BLaER1 (cell line): ENCODE measurements around the gene XPO5.
"Not testable (repeated sequence)": the region's sequence is repeated elsewhere in the genome, so short reads cannot be mapped to it uniquely, and the experiment has no call there.

Experiments
- H3K27ac ChIP-seq: shearing (Covaris generic); formaldehyde crosslinking; 2 replicates; pipeline ENCODE4 v1.8.1; 2022
- H3K27me3 ChIP-seq: shearing (Covaris generic); formaldehyde crosslinking; 2 replicates; pipeline ENCODE4 v1.8.1; 2022
- H3K36me3 ChIP-seq: shearing (Covaris generic); formaldehyde crosslinking; 2 replicates; pipeline ENCODE4 v1.8.1; 2022
- H3K4me1 ChIP-seq: shearing (Covaris generic); formaldehyde crosslinking; 2 replicates; pipeline ENCODE4 v1.8.1; 2022
- H3K4me2 ChIP-seq: shearing (Covaris generic); formaldehyde crosslinking; 2 replicates; pipeline ENCODE4 v1.8.1; 2022
- H3K4me3 ChIP-seq: shearing (Covaris generic); formaldehyde crosslinking; 2 replicates; pipeline ENCODE4 v1.8.1; 2022
- H3K9ac ChIP-seq: shearing (Covaris generic); formaldehyde crosslinking; 2 replicates; pipeline ENCODE4 v1.8.1; 2022
- H3K9me3 ChIP-seq: shearing (Covaris generic); formaldehyde crosslinking; 2 replicates; pipeline ENCODE4 v1.8.1; 2022
- H4K20me1 ChIP-seq: shearing (Covaris generic); formaldehyde crosslinking; 2 replicates; pipeline ENCODE4 v1.8.1; 2022
- Cebpa-rat ChIP-seq: shearing (Covaris generic); IDR thresholded peaks from 2 replicates; pipeline ENCODE4 v1.8.1; 2022

Gene XPO5

DNA sequence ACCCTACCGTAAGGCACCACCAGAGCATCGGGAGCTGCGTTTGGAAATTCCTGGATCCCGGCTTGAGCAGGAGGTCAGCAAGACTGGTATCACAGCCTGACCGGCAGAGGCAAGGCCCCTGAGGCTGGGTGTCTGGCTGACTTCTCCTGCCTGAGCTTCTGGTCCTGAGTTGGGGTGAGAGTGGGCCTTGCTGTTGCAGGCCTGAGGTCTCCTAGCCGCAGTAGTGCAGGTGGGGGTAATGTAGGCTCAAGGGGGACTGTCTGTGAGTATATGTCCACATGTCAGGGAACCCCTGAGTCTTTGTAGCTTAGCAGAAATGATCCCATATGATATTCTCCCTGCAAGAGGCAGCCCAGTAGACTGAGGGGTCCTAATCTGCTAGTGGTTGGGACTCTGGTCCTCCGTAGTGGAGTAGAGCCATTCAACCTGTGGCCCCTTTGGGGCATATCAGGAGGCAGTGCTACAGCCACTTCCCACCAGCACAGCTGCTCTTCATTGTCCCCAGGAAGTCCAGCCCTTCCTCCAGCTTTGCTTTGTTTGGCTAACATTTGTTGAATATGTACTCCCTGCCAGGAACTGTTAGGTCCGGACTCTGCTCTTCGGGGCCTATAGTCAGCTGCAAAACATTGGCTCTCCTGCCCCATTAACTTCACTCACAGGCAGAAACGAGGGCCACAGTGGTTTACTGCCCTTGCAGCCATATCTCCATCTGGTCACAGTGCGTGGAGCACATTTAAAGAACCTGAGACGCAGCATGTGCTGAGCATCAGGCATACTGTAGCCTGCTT is 76.6 kb downstream of the XPO5 start:
- Histone ChIP-seq H3K4me3 (no peak overlapping the region), H3K9me3 (no peaks in the 10 kb centered on the region), H3K4me2 (no peak overlapping the region), H4K20me1 (peaks cover 69% of the 10 kb centered on the region), H3K27me3 (no peaks in the 10 kb centered on the region), H3K4me1 (peaks cover 24% of the 10 kb centered on the region), H3K36me3 (peaks cover 91% of the 10 kb centered on the region), H3K9ac (no peak overlapping the region), H3K27ac (no peak overlapping the region)
- TF ChIP-seq Cebpa-rat = no peak

DNA sequence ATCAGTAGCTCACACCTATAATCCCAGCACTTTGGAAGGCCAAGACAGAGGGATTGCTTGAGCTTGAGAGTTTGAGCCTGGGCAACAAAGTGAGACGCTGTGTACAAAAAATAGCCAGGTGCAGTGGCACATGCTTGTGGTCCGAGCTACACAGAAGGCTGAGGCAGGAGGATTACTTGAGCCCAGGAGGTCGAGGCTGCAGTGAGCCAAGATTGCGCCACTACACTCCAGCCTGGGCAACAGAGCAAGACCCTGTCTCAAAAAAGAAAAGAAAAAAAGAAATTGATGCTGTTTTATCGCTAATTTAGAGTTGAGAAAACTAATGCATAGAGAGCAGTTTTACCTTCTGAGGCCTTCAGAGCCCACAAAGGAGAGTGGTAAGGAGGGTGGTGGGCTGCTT is 77.5 kb downstream of the XPO5 start:
- H3K9me3 ChIP-seq, H3K27me3 ChIP-seq, H3K4me3 ChIP-seq, H3K27ac ChIP-seq, H3K4me2 ChIP-seq, H3K9ac ChIP-seq: not testable (repeated sequence)
- Histone ChIP-seq H3K36me3 (peaks cover 91% of the 10 kb centered on the region), H4K20me1 (peaks cover 74% of the 10 kb centered on the region), H3K4me1 (peaks cover 24% of the 10 kb centered on the region)

DNA sequence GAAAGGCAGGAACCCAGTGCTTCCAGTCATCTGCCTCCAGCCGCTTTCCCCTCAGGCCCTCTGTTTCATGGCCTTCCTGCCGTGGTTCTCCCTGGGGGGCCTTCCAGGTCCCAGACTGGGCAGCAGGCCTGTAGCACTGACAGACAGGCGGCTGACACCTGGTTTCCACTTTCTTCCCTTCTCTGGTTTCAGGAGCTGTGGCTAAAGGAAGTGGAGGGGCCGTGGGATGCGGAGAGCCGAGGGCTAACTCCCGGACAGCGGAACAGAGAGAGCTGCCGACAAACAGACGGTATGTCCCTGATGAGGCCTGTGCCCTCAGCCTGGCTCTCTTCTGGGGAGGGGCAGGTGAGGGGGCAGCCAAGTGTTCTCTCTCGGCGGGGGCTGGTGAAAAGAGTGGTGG is 78.1 kb downstream of the XPO5 start:
- H3K4me1 ChIP-seq = peaks cover 24% of the 10 kb centered on the region
- H3K4me2 ChIP-seq = no peak overlapping the region
- no peak overlapping the region for H3K4me3 ChIP-seq
- no peaks in the 10 kb centered on the region for H3K27me3 ChIP-seq
- peaks cover 74% of the 10 kb centered on the region for H4K20me1 ChIP-seq
- peaks cover 91% of the 10 kb centered on the region for H3K36me3 ChIP-seq
- H3K9ac ChIP-seq = no peak overlapping the region
- H3K9me3 ChIP-seq = no peaks in the 10 kb centered on the region
- no peak overlapping the region for H3K27ac ChIP-seq
- no peak for TF ChIP-seq Cebpa-rat

DNA sequence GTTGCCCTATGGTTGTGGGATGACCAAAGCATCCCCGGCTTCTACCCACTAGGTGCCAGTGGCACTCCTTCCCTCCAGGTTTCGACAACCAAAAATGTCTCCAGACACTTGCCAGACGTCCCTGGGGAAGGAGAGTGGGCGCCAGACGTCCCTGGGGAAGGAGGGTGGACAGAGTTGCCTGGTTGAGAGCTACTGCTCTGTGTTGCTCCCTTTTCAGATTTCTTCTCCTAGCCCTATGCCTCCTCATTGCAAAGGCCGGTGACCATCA is 78.8 kb downstream of the XPO5 start:
- H3K36me3 ChIP-seq = peaks cover 91% of the 10 kb centered on the region

DNA sequence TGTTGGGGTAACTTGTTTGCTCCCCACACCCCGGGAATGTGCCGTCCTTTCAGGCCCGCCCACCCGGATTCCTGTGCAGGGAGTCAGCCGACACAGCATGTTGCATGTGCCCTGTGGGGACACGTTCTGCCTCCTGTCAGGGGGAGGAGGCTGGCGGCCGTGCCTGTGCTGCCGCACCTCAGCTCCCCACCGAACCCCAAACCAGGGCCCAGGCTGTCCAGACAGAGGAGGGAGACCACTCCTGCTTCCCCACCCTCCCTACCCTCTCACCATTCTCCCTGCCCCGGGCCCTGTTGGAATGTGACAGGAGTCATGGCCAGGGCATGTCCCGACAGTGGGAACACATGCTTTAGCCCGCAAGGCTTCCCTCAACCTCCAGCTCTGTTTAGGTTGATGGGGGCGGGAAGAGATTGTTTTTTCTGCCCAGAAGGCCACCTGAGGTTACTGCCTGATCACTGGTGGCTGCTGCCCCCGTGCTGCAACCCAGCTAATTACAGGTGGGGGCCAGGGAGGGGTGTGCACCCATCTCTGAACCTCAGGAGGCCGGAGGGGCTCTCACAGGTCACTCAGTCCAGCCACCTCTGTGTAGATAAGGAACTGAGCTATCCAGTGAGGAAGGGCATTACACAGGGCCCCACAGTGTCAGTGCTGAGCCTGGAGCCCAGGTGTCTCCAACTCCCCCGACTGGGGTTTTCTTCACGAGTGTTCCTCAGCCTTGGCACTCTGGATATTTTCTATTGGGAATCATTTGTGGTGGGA is 79.3 kb downstream of the XPO5 start:
- H3K27me3 ChIP-seq = no peaks in the 10 kb centered on the region
- peaks cover 91% of the 10 kb centered on the region for H3K36me3 ChIP-seq
- no peak overlapping the region for H3K4me3 ChIP-seq
- H4K20me1 ChIP-seq = peaks cover 79% of the 10 kb centered on the region
- no peak overlapping the region; the same call in 1 of the 2 replicates for H3K27ac ChIP-seq
- H3K9me3 ChIP-seq = no peaks in the 10 kb centered on the region
- TF ChIP-seq Cebpa-rat = no peak
- H3K4me2 ChIP-seq = no peak overlapping the region; the same call in 1 of the 2 replicates
- peaks cover 24% of the 10 kb centered on the region for H3K4me1 ChIP-seq
- peak overlapping the region; percentile 48; the same call in 1 of the 2 replicates for H3K9ac ChIP-seq

More for the DNA sequence above, 78.8 kb downstream of the XPO5 start:
- Histone ChIP-seq H3K4me2 (no peak overlapping the region), H3K27ac (no peak overlapping the region; the same call in 1 of the 2 replicates), H3K4me3 (no peak overlapping the region), H3K4me1 (peaks cover 24% of the 10 kb centered on the region), H3K9ac (no peak overlapping the region), H4K20me1 (peaks cover 74% of the 10 kb centered on the region), H3K9me3 (no peaks in the 10 kb centered on the region), H3K27me3 (no peaks in the 10 kb centered on the region)
- no peak for TF ChIP-seq Cebpa-rat

DNA sequence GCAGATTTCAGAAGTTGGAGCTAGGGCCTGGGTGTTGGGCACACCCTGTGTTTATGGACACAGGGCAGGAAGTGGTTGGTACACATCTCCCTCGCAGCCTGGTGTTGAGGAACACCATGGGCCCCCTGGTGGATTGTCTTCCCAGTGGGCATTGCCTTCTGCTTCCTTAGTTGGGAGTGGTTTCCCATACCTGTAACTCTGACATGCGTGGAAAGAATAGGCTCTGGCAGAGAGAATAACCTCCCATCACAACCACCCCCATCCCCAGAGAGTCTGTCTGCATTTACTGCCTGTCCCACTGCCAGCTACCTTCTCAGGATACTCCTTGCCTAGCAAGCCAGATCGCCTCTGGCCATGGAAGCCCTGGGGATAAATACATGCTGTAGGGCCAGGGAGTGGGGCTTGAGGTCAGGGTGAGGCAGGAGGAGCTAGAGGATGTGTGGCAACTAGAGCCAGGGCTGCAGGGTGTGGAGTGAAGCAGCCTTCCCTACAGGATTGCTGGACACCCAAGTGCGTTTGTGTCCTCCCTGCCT is 80.4 kb downstream of the XPO5 start:
- peaks cover 72% of the 10 kb centered on the region for H4K20me1 ChIP-seq
- no peak for TF ChIP-seq Cebpa-rat
- H3K4me3 ChIP-seq = no peak overlapping the region
- peaks cover 80% of the 10 kb centered on the region for H3K36me3 ChIP-seq
- no peaks in the 10 kb centered on the region for H3K27me3 ChIP-seq
- peak overlapping the region; percentile 46 for H3K4me2 ChIP-seq
- peaks cover 24% of the 10 kb centered on the region for H3K4me1 ChIP-seq
- peak overlapping the region; percentile 48; the same call in 1 of the 2 replicates for H3K9ac ChIP-seq
- peak overlapping the region; percentile 34; the same call in 1 of the 2 replicates for H3K27ac ChIP-seq
- H3K9me3 ChIP-seq = no peaks in the 10 kb centered on the region

DNA sequence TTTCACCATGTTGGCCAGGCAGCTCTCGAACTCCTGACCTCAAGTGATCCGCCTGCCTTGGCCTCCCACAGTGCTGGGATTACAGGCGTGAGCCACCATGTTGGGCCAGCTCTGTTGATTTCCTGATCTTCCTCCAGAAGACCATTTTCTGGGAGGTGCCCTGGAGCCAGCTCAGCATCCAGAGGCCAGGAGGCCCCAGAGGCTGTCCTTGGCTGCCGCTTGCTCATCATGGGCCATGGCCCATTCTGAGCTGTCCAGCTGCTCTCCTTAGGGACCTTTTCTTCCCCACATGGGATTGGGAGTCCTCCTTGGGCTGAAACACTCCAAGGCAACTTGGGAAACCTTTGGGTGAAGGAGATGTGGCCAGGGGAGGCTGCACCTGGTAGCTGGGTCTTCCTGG is 81.1 kb downstream of the XPO5 start:
- Histone ChIP-seq H3K4me2 (peak overlapping the region; percentile 46), H3K9ac (0 out of 2 replicates have a peak overlapping the region, but pooled peaks have one; percentile 48), H4K20me1 (peaks cover 72% of the 10 kb centered on the region), H3K9me3 (no peaks in the 10 kb centered on the region), H3K36me3 (peaks cover 73% of the 10 kb centered on the region), H3K4me3 (no peak overlapping the region), H3K27me3 (no peaks in the 10 kb centered on the region), H3K27ac (peak overlapping the region; percentile 34; the same call in 1 of the 2 replicates), H3K4me1 (peaks cover 24% of the 10 kb centered on the region)
- TF ChIP-seq Cebpa-rat = no peak

DNA sequence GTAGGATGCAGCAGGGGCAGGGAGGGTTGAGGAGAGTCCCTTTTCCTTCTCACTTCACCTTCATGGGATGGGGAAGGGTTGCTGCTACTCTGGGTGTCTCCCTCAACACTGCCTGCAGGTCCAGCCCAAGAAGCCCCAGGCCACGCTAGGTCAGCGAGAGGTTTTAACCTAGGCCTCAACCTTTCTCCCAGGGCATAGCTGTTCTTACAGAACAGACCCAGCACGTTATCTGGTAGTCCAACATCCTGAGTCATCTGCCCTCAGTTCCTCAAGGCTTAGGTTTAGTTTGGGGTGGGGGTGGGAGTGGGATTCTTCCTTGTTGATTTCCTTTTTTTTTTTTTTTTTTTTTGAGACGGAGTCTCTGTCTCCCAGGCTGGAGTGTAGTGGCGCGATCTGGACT is 81.5 kb downstream of the XPO5 start:
- no peak overlapping the region for H3K4me3 ChIP-seq
- H3K4me1 ChIP-seq = peaks cover 24% of the 10 kb centered on the region
- peaks cover 69% of the 10 kb centered on the region for H3K36me3 ChIP-seq
- H3K4me2 ChIP-seq = no peak overlapping the region
- H3K27me3 ChIP-seq = no peaks in the 10 kb centered on the region
- no peak overlapping the region for H3K27ac ChIP-seq
- H3K9ac ChIP-seq = no peak overlapping the region
- H4K20me1 ChIP-seq = peaks cover 70% of the 10 kb centered on the region
- TF ChIP-seq Cebpa-rat = no peak
- H3K9me3 ChIP-seq = no peaks in the 10 kb centered on the region

DNA sequence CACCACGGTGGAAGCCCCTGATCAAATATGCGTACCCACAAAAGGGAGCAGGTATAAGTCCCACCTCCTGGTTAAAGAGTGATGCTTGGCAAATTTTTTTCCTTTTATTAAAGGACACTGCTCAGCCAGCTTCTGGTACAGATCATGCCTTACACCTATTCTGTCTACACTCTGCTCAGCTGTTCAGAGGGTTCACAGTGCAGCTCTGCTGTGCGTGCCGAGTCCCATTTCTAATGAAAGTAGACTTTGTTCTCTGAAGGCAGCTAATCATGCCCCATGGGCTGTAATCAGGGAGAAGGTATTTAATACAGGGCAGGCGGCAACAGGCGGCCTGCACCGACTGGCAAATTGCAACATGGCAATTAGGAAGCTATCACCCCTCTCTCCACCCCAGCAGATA is 82.0 kb downstream of the XPO5 start:
- H3K4me3 ChIP-seq = no peak overlapping the region
- no peak for TF ChIP-seq Cebpa-rat
- no peaks in the 10 kb centered on the region for H3K27me3 ChIP-seq
- H3K4me2 ChIP-seq = no peak overlapping the region
- H3K9ac ChIP-seq = no peak overlapping the region
- H3K27ac ChIP-seq = no peak overlapping the region
- H3K36me3 ChIP-seq = peaks cover 64% of the 10 kb centered on the region
- no peaks in the 10 kb centered on the region for H3K9me3 ChIP-seq
- peaks cover 24% of the 10 kb centered on the region for H3K4me1 ChIP-seq
- peaks cover 65% of the 10 kb centered on the region for H4K20me1 ChIP-seq

DNA sequence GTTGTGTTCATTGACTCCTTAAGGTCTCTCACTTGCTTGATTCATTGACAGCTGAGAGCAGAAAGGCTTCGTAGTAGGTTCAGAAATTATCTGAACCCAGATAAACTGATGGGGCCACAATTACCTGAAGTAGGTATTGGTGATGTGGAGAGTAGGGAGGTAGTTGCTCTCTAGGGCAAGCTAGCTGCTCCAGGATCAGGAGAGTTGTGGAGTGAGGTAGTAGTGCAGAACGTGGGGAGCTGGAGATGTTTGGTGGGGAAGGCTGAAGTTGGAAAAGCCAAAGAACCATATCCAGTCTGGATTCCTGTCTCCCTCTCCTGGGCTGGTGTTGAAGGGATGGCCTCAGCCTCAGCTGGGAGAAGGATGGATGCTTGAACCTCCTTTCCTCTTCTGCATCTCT is 82.6 kb downstream of the XPO5 start:
- Histone ChIP-seq H3K27ac (no peak overlapping the region), H3K4me1 (peaks cover 24% of the 10 kb centered on the region), H3K4me3 (no peak overlapping the region), H3K4me2 (no peak overlapping the region), H4K20me1 (peaks cover 63% of the 10 kb centered on the region), H3K27me3 (no peaks in the 10 kb centered on the region), H3K9ac (no peak overlapping the region), H3K36me3 (peaks cover 58% of the 10 kb centered on the region), H3K9me3 (no peaks in the 10 kb centered on the region)
- no peak for TF ChIP-seq Cebpa-rat
